IPS DF 19.7 (cell line): ENCODE data around the gene PTPRR.
A peak's percentile ranks its signal among the peaks of the same experiment; 100 is the strongest.

ENCODE experiments used
- DNase-seq: peaks from one replicate; pipeline ENCODE4 v3.0.0-alpha.2; 2013; ENCODE audit warnings: low read depth, low spot score

Gene PTPRR

GRCh38 chr12:70796989-70797388 is 123.5 kb downstream of the PTPRR start:
- no peak for DNase-seq

GRCh38 chr12:70795608-70796007 is 124.9 kb downstream of the PTPRR start:
- no peak for DNase-seq

- DNase-seq: no peak
Observed at GRCh38 chr12:70794131-70794530, 126.4 kb downstream of the PTPRR start.

DNA sequence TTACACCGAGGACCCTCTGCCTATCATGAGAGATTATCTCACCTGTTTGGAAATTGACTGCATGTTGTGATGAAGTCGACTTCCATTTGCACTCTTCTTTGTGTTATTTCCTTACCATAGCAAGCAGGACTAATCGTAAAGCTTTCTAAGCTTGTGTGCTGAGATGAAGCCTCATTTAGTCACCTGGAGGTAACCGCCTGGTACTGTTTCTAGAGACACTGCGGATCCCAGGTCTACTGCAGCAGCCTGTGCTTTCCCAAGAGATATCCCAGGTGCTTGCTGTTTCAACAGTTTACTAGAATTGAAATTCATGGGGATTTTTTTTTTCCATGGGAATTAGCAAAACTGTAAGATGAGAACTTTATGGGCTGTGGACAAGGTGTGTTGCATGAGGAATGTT is 131.8 kb downstream of the PTPRR start:
- DNase-seq: no peak

- no peak for DNase-seq
Observed at GRCh38 chr12:70787612-70788011, 132.9 kb downstream of the PTPRR start.

- no peak for DNase-seq
Observed at GRCh38 chr12:70785896-70786295, 134.6 kb downstream of the PTPRR start.

GRCh38 chr12:70784042-70784668 is 136.4 kb downstream of the PTPRR start:
- DNase-seq: no peak

GRCh38 chr12:70783455-70783854 is 137.1 kb downstream of the PTPRR start:
- no peak for DNase-seq

- DNase-seq: no peak
Observed at GRCh38 chr12:70779250-70779649, 141.3 kb downstream of the PTPRR start.

DNA sequence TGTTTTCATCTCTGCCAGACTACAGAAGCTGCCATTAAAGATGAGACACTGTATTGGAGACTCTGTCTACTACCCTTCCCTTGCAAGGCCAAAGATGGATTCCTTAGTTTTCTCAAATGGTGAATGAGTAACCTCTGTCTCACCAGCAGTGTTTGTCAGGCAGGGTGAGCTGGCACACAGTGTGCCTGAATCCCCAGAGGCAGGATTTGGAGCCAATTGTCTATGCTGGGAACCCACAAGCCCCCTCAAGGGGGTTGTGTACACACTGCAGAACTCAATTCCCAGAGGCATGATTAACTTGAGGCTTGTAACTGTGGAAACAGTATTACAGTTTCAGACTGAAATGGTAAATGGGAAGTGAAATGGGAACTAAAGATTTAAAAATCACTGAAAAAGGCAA is 146.5 kb downstream of the PTPRR start:
- DNase-seq: no peak

DNA sequence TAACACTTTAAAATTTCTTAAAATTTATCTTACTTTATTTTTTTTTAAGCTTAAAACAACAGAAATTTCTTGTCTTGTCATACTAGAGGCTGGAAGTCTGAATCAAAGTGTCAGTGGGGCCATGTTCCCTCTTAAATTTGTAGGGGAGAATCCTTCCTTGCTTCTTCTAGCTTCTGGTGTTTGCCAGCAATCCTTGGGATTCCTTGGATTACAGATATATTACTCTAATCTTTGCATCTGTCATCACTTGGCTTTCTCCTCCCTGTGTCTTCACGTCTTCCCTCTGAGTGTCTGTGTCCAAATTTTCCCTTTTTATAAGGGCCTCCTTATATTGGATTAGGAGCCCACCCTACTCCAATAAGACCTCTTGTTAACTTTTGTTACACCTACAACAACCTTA is 147.7 kb downstream of the PTPRR start:
- DNase-seq: no peak

DNA sequence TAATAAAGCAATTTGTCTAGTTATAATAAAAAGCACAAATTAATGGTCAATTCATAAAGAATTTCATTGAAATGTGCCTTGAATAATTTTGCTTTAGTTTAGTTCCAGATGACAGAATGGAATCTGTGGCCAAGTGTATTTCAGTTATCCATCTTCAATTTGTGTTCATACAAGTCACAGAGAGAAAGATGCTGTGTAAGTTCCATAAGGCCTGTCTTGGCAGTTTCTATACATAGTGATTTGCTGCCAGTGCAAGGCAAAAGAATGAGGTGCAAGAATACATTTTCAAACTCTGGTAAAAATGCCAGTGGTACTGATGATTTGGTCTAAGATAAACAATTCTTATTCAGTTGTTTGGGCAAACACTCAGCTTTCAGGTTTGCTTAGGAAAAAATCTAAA is 149.0 kb downstream of the PTPRR start:
- no peak for DNase-seq

DNA sequence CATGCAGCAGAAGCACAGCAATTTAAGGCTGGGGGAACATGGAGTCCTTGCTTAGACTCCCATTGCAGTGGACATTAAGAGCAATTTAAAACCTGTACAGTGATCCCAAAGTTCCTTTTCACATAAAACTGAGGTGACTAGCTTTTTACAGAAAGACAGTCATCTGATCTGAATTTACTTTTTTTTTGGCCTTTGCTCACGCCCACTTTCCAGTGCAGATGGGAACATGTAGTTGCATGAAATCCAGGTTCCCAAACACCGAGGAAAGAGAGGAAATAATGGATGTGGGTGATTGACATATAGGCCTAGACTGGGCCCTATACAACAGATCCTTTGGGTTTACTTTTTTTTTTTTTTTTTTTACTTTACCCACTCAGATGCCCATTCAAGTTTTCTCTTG is 156.9 kb downstream of the PTPRR start:
- no peak for DNase-seq

GRCh38 chr12:70762000-70762399 is 158.5 kb downstream of the PTPRR start:
- DNase-seq: no peak

DNA sequence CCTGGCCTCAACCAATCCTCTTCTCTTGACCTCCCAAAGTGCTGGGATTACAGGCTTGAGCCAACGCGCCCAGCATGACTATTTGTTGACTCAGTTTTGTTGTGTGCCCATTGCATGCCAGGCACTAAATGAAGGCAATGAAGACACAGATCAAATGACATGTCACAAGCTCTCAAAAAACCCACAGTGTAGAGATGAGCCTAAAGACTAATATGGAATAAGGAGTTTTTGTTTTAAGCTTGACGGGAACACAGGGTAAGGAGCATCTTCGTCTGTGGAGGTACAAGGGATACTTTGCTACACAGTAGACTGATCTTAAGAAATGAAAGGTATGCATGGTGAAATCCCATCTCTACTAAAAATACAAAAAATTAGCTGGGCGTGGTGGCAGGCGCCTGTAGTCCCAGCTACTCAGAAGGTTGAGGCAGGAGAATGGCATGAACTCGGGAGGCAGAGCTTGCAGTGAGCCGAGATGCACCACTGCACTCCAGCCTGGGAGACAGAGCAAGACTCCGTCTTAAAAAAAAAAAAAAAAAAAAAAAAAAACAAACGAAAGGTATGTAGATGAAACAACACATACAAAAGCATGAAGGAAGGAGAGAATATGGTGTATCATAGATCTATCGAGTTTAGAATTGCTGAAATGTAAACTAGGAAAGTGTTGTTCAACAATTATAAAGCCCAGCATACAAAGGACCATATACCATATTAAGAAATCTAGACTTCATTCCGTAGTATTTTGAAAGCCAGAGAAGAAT is 161.2 kb downstream of the PTPRR start:
- DNase-seq: no peak

DNA sequence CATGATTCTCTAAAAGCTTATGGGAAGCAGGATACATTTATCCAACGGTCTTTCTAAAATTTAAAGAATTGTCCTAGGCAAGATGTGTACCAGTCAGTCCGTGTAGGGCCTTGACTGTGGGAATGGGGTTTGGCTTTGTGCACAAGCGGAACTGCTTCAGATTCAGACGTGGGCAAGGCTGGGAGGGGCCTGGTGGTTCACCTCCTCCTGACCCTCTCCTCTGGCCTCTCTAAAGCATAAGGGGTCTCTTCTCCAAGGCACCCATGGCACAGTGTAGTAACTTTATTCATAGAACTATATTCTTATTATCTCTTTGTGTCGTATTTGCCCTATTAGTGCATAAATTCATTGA is 162.1 kb downstream of the PTPRR start:
- DNase-seq: no peak

GRCh38 chr12:70757830-70758493 is 162.6 kb downstream of the PTPRR start:
- peak; percentile 47 for DNase-seq

DNA sequence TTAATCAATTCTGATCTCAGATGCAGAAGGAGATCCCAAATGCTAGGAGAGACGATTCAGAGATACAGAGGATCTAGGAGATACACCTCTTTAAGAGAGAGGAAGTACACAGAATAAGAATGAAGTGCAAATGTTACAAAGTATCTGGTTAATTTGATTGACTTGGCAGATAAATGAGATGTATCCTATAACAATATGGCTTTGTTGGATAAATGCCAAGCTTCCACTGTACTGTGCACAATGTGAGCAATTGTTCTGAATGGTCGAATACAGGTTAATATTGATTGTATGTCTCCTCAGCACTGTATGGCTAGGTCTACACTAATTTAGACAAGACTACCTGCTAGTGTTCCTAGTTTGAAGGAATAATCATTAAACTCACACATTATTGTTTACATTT is 163.7 kb downstream of the PTPRR start:
- no peak for DNase-seq

DNA sequence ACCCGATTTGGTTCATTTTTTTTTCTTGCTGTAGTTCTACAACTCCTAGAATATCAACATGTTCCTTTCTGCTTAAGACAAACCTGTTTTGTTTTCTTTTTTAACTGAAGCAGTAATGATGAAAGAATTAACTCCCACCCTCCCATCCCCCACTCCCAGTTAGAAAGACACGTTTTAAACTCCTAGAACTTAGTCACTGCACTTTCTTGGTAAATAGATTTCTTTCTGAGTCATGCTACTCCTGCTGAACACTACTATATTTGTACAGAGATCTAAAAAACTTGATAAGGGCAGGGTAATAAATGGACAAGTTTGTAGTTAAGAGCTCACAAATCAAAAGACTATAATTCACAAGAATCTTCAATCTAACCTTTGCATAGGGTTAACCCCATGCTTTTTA is 164.4 kb downstream of the PTPRR start:
- DNase-seq: no peak

DNA sequence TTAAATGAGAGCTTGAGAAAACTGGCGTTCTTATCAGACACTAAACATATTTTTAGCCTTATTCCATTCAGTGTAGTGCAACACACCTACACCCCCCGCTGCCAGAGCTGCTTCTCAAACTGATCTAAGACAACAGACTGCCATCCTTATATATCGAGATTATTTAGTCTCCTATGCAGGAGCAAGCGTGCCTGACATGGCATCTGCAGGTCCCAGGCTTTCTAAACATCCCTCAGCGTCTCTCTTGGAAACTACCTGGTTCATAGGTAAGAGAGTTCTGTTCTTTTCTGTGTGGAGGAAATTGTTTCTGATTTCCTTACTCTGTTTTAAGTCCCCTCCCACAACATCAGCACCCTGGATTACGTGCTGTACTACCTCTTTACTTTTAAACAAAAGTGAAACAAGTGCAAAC is 166.2 kb downstream of the PTPRR start:
- no peak for DNase-seq

DNA sequence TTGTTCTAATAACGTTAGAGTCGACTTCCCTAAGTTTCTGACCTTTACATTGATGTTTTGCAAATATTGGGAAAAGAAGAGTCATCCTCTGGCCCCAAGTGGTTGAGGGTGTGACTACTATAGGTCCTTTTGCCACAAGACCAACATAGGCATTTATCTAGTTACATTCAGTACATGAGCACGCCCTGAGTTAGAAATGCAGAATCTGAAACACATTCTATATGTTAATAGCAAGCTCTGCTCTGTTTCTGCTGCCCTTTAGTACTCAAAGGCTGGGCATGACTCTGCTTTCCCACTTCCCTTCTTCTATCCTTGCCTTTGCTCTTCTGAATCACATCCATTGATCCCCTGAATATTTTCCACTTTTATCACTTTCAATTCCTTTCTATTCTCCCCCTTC is 168.2 kb downstream of the PTPRR start:
- DNase-seq: no peak

DNA sequence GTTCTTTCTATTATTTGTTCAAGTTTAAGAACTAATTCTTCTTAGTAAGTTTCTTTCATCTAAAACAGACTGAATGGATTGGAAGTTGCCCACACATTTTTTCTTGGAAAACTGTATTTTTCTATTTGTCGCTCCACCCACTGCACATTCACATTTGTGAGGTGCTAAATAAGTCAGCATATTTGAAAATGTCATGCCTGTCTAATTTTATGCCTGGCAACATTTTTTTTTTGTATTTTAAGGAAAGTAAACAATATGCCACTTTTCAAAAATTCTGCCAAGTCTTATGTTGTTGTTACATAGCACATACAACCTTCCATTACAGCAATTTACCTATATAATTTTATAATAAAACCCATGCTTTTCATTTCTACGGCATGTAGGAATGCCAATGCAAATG is 170.6 kb downstream of the PTPRR start:
- no peak for DNase-seq

DNA sequence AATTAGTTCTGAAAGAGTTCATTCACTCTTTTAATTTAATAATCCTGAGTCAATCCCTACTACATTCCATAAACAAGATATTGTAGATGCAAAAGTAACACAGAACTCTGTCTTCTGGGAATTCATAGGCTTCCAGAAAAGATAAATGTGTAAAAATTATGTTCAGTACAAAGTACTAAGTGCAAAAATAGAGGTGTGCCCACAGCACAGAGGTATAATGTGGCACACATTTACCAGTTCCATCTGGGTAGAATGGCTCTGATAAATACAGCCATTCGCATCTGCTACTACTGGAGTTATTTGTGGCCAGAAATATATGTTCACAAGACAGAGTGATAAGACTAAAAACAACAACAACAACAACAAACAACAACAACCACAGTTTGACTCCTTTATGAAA is 171.7 kb downstream of the PTPRR start:
- DNase-seq: no peak
